ENCODE results near the gene VRK1. TPM values are rescaled to one million over a fixed set of nuclear protein-coding genes. Genes with fewer than 3 reads are reported as not detected.

Gene VRK1
- polyA plus RNA-seq, 1 of the 3 experiments (the other 2 are of a cell fraction) = 9.1 TPM

DNA sequence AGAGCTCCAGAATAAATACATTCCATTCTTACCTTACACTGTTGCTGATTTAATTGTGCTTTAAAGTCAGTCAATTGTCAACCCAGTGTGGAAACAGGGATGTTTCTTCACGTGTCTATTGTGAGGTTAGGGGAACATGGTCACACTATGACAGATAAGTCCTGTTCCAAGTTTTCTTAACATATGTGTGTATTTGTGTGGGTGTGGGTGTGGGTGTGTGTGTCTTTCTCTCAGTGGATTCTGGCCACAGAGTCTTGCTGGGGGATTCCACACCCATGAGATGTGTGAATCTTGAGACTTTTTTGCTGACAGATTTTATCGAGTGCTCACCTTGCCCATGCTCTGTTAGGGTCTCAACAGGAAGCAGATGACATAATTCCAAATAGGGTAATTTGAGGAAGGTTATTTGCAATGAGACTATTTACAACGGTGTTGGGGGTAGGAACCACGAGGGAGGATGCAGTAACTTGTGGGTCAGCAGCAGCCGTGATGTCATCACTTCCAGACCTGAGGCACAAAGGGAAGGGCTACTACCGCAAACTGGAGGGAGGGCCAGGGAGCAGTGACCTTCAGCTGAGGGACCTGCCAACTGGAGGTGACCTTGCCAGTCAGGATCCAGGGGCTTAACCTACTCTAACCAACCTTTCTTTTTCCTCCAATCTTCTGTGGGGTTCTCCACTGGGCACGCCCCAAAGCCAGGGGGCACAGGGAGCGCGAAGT, 1.9 kb upstream of the VRK1 start:
- no peak for DNase-seq
- Histone ChIP-seq H3K27ac (ENCODE audit: low read depth in 2 of 2, low read length in 1 of 2) (no peak overlapping the region), H3K4me3 (ENCODE audit: low read depth in 2 of 2, low read length in 1 of 2) (no peak overlapping the region), H4K20me1 (ENCODE audit: insufficient read depth) (no peaks in the 10 kb centered on the region), H3K9me3 (no peaks in the 10 kb centered on the region), H3F3A (replicated peaks; ENCODE audit: insufficient read depth) (no peaks in the 10 kb centered on the region), H2AFZ (ENCODE audit: low read depth) (no peak overlapping the region), H3K9me2 (no peaks in the 10 kb centered on the region), H3K9ac (no peak overlapping the region), H3K4me1 (ENCODE audit: control insufficient read depth in 1 of 2, insufficient read depth in 2 of 2, low read depth in 1 of 2, low read length in 1 of 2) (peaks cover 7 to 16% of the 10 kb centered on the region in 2 experiments; a peak in 3 of 4 replicates), H3K79me2 (ENCODE audit: insufficient read depth) (peaks cover 28% of the 10 kb centered on the region), H3K36me3 (replicated peaks in 1 of 2; ENCODE audit: control insufficient read depth in 1 of 2, insufficient read depth in 2 of 2, low read length in 1 of 2) (no peaks in the 10 kb centered on the region), H3K27me3 (ENCODE audit: insufficient read depth) (no peaks in the 10 kb centered on the region), H3K4me2 (no peak overlapping the region)
- ChIA-PET CTCF (no interaction called here), POLR2A (no interaction called here)
- TF ChIP-seq, protein P1, sequence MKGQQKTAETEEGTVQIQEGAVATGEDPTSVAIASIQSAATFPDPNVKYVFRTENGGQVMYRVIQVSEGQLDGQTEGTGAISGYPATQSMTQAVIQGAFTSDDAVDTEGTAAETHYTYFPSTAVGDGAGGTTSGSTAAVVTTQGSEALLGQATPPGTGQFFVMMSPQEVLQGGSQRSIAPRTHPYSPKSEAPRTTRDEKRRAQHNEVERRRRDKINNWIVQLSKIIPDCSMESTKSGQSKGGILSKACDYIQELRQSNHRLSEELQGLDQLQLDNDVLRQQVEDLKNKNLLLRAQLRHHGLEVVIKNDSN (IDR thresholded peaks at IDR 0.05; ENCODE audit: borderline replicate concordance, low read depth) = no peak
- TF ChIP-seq YY1 (IDR thresholded peaks at IDR 0.05; ENCODE audit: low read depth) (no peak), NFIC (IDR thresholded peaks at IDR 0.05; ENCODE audit: borderline replicate concordance) (no peak), POLR2AphosphoS5 (IDR thresholded peaks at IDR 0.05; ENCODE audit: low read depth, low read length) (no peak), MEF2A (IDR thresholded peaks at IDR 0.05; ENCODE audit: borderline replicate concordance, low read depth) (no peak), RAD21 (IDR thresholded peaks at IDR 0.05; ENCODE audit: low read length) (no peak), TCF12 (IDR thresholded peaks at IDR 0.05) (no peak), TAF1 (IDR thresholded peaks at IDR 0.05; ENCODE audit: borderline replicate concordance, low read depth, low read length) (no peak), FOXM1 (IDR thresholded peaks at IDR 0.05; ENCODE audit: low read depth) (no peak)
- TF ChIP-seq, protein P2, sequence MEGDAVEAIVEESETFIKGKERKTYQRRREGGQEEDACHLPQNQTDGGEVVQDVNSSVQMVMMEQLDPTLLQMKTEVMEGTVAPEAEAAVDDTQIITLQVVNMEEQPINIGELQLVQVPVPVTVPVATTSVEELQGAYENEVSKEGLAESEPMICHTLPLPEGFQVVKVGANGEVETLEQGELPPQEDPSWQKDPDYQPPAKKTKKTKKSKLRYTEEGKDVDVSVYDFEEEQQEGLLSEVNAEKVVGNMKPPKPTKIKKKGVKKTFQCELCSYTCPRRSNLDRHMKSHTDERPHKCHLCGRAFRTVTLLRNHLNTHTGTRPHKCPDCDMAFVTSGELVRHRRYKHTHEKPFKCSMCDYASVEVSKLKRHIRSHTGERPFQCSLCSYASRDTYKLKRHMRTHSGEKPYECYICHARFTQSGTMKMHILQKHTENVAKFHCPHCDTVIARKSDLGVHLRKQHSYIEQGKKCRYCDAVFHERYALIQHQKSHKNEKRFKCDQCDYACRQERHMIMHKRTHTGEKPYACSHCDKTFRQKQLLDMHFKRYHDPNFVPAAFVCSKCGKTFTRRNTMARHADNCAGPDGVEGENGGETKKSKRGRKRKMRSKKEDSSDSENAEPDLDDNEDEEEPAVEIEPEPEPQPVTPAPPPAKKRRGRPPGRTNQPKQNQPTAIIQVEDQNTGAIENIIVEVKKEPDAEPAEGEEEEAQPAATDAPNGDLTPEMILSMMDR (IDR thresholded peaks at IDR 0.05) = no peak
- TF ChIP-seq, protein P3, sequence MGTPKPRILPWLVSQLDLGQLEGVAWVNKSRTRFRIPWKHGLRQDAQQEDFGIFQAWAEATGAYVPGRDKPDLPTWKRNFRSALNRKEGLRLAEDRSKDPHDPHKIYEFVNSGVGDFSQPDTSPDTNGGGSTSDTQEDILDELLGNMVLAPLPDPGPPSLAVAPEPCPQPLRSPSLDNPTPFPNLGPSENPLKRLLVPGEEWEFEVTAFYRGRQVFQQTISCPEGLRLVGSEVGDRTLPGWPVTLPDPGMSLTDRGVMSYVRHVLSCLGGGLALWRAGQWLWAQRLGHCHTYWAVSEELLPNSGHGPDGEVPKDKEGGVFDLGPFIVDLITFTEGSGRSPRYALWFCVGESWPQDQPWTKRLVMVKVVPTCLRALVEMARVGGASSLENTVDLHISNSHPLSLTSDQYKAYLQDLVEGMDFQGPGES (IDR thresholded peaks at IDR 0.05; ENCODE audit: low read depth, low read length) = no peak
- TF ChIP-seq, protein P4, sequence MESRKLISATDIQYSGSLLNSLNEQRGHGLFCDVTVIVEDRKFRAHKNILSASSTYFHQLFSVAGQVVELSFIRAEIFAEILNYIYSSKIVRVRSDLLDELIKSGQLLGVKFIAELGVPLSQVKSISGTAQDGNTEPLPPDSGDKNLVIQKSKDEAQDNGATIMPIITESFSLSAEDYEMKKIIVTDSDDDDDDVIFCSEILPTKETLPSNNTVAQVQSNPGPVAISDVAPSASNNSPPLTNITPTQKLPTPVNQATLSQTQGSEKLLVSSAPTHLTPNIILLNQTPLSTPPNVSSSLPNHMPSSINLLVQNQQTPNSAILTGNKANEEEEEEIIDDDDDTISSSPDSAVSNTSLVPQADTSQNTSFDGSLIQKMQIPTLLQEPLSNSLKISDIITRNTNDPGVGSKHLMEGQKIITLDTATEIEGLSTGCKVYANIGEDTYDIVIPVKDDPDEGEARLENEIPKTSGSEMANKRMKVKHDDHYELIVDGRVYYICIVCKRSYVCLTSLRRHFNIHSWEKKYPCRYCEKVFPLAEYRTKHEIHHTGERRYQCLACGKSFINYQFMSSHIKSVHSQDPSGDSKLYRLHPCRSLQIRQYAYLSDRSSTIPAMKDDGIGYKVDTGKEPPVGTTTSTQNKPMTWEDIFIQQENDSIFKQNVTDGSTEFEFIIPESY (IDR thresholded peaks at IDR 0.05; ENCODE audit: borderline replicate concordance, low read depth) = no peak
- TF ChIP-seq, protein P5, sequence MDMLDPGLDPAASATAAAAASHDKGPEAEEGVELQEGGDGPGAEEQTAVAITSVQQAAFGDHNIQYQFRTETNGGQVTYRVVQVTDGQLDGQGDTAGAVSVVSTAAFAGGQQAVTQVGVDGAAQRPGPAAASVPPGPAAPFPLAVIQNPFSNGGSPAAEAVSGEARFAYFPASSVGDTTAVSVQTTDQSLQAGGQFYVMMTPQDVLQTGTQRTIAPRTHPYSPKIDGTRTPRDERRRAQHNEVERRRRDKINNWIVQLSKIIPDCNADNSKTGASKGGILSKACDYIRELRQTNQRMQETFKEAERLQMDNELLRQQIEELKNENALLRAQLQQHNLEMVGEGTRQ (IDR thresholded peaks at IDR 0.05; ENCODE audit: borderline replicate concordance, low read depth, low read length) = no peak
- TF ChIP-seq, protein P6, sequence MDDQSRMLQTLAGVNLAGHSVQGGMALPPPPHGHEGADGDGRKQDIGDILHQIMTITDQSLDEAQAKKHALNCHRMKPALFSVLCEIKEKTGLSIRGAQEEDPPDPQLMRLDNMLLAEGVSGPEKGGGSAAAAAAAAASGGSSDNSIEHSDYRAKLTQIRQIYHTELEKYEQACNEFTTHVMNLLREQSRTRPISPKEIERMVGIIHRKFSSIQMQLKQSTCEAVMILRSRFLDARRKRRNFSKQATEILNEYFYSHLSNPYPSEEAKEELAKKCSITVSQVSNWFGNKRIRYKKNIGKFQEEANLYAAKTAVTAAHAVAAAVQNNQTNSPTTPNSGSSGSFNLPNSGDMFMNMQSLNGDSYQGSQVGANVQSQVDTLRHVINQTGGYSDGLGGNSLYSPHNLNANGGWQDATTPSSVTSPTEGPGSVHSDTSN (IDR thresholded peaks at IDR 0.05) = no peak
- WGBS (ENCODE audit: low lambda C conversion rate) = 52% methylated on average over 9 of the region's 9 CpGs

Data from SK-N-SH (cell line).